IMR-90 (cell line): ENCODE measurements around the gene CTDP1. TPM values are rescaled to one million over a fixed set of nuclear protein-coding genes. Genes with fewer than 3 reads are reported as not detected.

Experiments
- ATAC-seq: fragments of 200-7000 bp; cut with Tn5 transposase; 2 replicates; pipeline ENCODE4 v1.9.1; 2020; ENCODE audit warnings: low read depth, mild to moderate bottlenecking, moderate library complexity
- BruUV-seq: library from RNA; stranded (reverse); fragments of 400-500 nt; replicated peaks from 2 replicates; lab custom pipeline; 2021; lab: Mats Ljungman, UMichigan
- CTCF ChIA-PET: fragments of 300-600 bp; formaldehyde crosslinking; extraction: SDS; loops from one replicate; lab custom pipeline; 2021; ENCODE audit warnings: antibody characterized with exemption; lab: Yijun Ruan, JAX
- POLR2A ChIA-PET: fragments of 300-600 bp; sonication (Branson Sonifier 250); formaldehyde crosslinking; loops from one replicate; lab custom pipeline; 2022; ENCODE audit warnings: antibody characterized with exemption; ENCODE audit not compliant: unreplicated experiment; lab: Charles Lee
- DNase-seq: peaks from one replicate; pipeline ENCODE4 v3.0.0; 2013
- H2AFZ ChIP-seq: replicated peaks from 2 replicates; pipeline ENCODE3; 2013; ENCODE audit warnings: low read length, mild to moderate bottlenecking; ENCODE audit not compliant: poor library complexity
- H2AK5ac ChIP-seq: 2 replicates; pipeline ENCODE4 v1.6.1; 2013; ENCODE audit warnings: low read depth, low read length, inconsistent platforms
- H2AK9ac ChIP-seq: replicated peaks from 2 replicates; pipeline ENCODE3; 2013; ENCODE audit warnings: mild to moderate bottlenecking, low read depth, low read length, moderate library complexity; ENCODE audit not compliant: poor library complexity
- H2BK120ac ChIP-seq: 2 replicates; pipeline ENCODE4 v1.6.1; 2013; ENCODE audit warnings: low read depth, low read length, inconsistent platforms
- H2BK15ac ChIP-seq: 3 replicates; pipeline ENCODE4 v1.6.1; 2013; ENCODE audit warnings: low read depth, low read length, inconsistent platforms
- H2BK20ac ChIP-seq: 2 replicates; pipeline ENCODE4 v1.6.1; 2013; ENCODE audit warnings: low read depth, mild to moderate bottlenecking, inconsistent platforms, low read length, moderate library complexity
- H2BK5ac ChIP-seq: 2 replicates; pipeline ENCODE4 v1.6.1; 2013; ENCODE audit warnings: mild to moderate bottlenecking, low read depth, low read length, inconsistent platforms; ENCODE audit not compliant: poor library complexity, severe bottlenecking
- H3K14ac ChIP-seq: replicated peaks from 2 replicates; pipeline ENCODE4 v1.6.1; 2013; ENCODE audit warnings: low read depth, low read length, inconsistent platforms
- H3K18ac ChIP-seq: 2 replicates; pipeline ENCODE4 v1.6.1; 2013; ENCODE audit warnings: low read depth, low read length, control low read depth
- H3K23ac ChIP-seq: 2 replicates; pipeline ENCODE4 v1.6.1; 2013; ENCODE audit warnings: low read depth, low read length, inconsistent platforms
- H3K27ac ChIP-seq: 2 replicates; pipeline ENCODE4 v1.5.1; 2013; ENCODE audit warnings: mild to moderate bottlenecking, control low read depth, low read length; ENCODE audit not compliant: insufficient read depth
- H3K27me3 ChIP-seq: 2 replicates; pipeline ENCODE4 v1.6.1; 2013; ENCODE audit warnings: low read length; ENCODE audit not compliant: control insufficient read depth, insufficient read depth
- H3K36me3 ChIP-seq: 2 replicates; pipeline ENCODE4 v1.6.1; 2013; ENCODE audit warnings: low read length, mixed read lengths; ENCODE audit not compliant: control insufficient read depth, insufficient read depth
- H3K4ac ChIP-seq: 2 replicates; pipeline ENCODE4 v1.6.1; 2013; ENCODE audit warnings: low read depth, low read length, inconsistent platforms
- H3K4me1 ChIP-seq: 2 replicates; pipeline ENCODE4 v1.6.1; 2013; ENCODE audit warnings: low read length, mixed read lengths; ENCODE audit not compliant: control insufficient read depth, insufficient read depth
- H3K4me2 ChIP-seq: 2 replicates; pipeline ENCODE4 v1.6.1; 2013; ENCODE audit warnings: low read depth, mild to moderate bottlenecking, control low read depth, low read length, moderate library complexity
- H3K4me3 ChIP-seq: 2 replicates; pipeline ENCODE4 v1.5.1; 2013; ENCODE audit warnings: low read depth, mild to moderate bottlenecking, control low read depth, low read length, moderate library complexity; ENCODE audit not compliant: insufficient read depth
- H3K56ac ChIP-seq: 2 replicates; pipeline ENCODE4 v1.6.1; 2013; ENCODE audit warnings: low read length, inconsistent platforms; ENCODE audit not compliant: insufficient read depth; ENCODE audit errors: extremely low read depth
- H3K79me1 ChIP-seq, 2 experiments: 2 replicates each; pipeline ENCODE4 v1.6.1; 2013; ENCODE audit warnings: low read length in 2 of 2, inconsistent platforms in 1 of 2, low read depth in 1 of 2
- H3K9ac ChIP-seq: 2 replicates; pipeline ENCODE4 v1.6.1; 2013; ENCODE audit warnings: low read depth, low read length, control low read depth
- H3K9me1 ChIP-seq: 2 replicates; pipeline ENCODE4 v1.6.1; 2013; ENCODE audit warnings: low read length, inconsistent platforms; ENCODE audit not compliant: insufficient read depth
- H3K9me3 ChIP-seq: 2 replicates; pipeline ENCODE4 v1.6.1; 2013; ENCODE audit warnings: low read length; ENCODE audit not compliant: control insufficient read depth, insufficient read depth
- H4K20me1 ChIP-seq: 2 replicates; pipeline ENCODE4 v1.6.1; 2013; ENCODE audit warnings: low read length, inconsistent platforms; ENCODE audit not compliant: insufficient read depth
- H4K5ac ChIP-seq: 2 replicates; pipeline ENCODE4 v1.6.1; 2013; ENCODE audit warnings: mild to moderate bottlenecking, low read depth, low read length, control low read depth
- H4K8ac ChIP-seq, 2 experiments: 2 replicates each; pipeline ENCODE4 v1.6.1; 2013; ENCODE audit warnings: low read depth in 2 of 2, low read length in 2 of 2, control low read depth in 1 of 2, inconsistent platforms in 1 of 2
- H4K91ac ChIP-seq: 2 replicates; pipeline ENCODE4 v1.6.1; 2013; ENCODE audit warnings: low read depth, low read length, inconsistent platforms; ENCODE audit not compliant: insufficient read depth
- CHD1 ChIP-seq: IDR thresholded peaks from 2 replicates; pipeline ENCODE4 v1.6.1; 2012; ENCODE audit warnings: low read depth, low read length, improper control_type of control experiment
- CTCF ChIP-seq: conservative IDR thresholded peaks from 2 replicates; pipeline ENCODE4 v1.5.1; 2012; ENCODE audit warnings: mild to moderate bottlenecking, low read depth, low read length, improper control_type of control experiment
- ELK1 ChIP-seq: fragments of 150-350 bp; IDR thresholded peaks from 2 replicates; pipeline ENCODE4 v1.6.1; 2016; ENCODE audit warnings: low read depth, mild to moderate bottlenecking, low read length, moderate library complexity, borderline replicate concordance
- FOS ChIP-seq: fragments of 150-350 bp; IDR thresholded peaks from 2 replicates; pipeline ENCODE4 v1.6.1; 2016; ENCODE audit warnings: low read depth, low read length
- MAFK ChIP-seq: IDR thresholded peaks from 2 replicates; pipeline ENCODE4 v1.6.1; 2012; ENCODE audit warnings: low read depth, low read length, improper control_type of control experiment
- MAZ ChIP-seq: IDR thresholded peaks from 2 replicates; pipeline ENCODE4 v1.6.1; 2012; ENCODE audit warnings: low read depth, mild to moderate bottlenecking, low read length, improper control_type of control experiment, moderate library complexity, borderline replicate concordance
- MXI1 ChIP-seq: IDR thresholded peaks from 2 replicates; pipeline ENCODE4 v1.6.1; 2012; ENCODE audit warnings: low read depth, mild to moderate bottlenecking, low read length, moderate library complexity, borderline replicate concordance
- NFE2L2 ChIP-seq: fragments of 150-350 bp; IDR thresholded peaks from 2 replicates; pipeline ENCODE4 v1.6.1; 2016; ENCODE audit warnings: low read depth, mild to moderate bottlenecking, low read length
- POLR2A ChIP-seq: IDR thresholded peaks from 2 replicates; pipeline ENCODE4 v1.6.1; 2012; ENCODE audit warnings: mild to moderate bottlenecking, low read depth, low read length
- RAD21 ChIP-seq: IDR thresholded peaks from 2 replicates; pipeline ENCODE4 v1.6.1; 2012; ENCODE audit warnings: low read length, improper control_type of control experiment
- RCOR1 ChIP-seq: IDR thresholded peaks from 2 replicates; pipeline ENCODE4 v1.6.1; 2012; ENCODE audit warnings: mild to moderate bottlenecking, low read length, improper control_type of control experiment; ENCODE audit not compliant: insufficient replicate concordance
- RFX5 ChIP-seq: IDR thresholded peaks from 2 replicates; pipeline ENCODE4 v1.8.0; 2012; ENCODE audit warnings: low read depth, mild to moderate bottlenecking, low read length, moderate library complexity
- SMC3 ChIP-seq: fragments of 150-350 bp; IDR thresholded peaks from 2 replicates; pipeline ENCODE4 v1.6.1; 2016; ENCODE audit warnings: low read depth, mild to moderate bottlenecking, antibody characterized with exemption, low read length, moderate library complexity
- USF2 ChIP-seq: fragments of 150-350 bp; IDR thresholded peaks from 2 replicates; pipeline ENCODE4 v1.6.1; 2017; ENCODE audit warnings: mild to moderate bottlenecking, antibody characterized with exemption, low read length, low read depth
- WGBS, 2 experiments: methylation state at CpG; one replicate each; pipeline versions ENCODE4 v1.1.5 to v1.1.7; 2013; ENCODE audit warnings: missing lambda C conversion rate in 2 of 2; ENCODE audit not compliant: insufficient read length in 1 of 2; ENCODE audit errors: extremely low coverage in 2 of 2; 5-methylcytosine and 5-hydroxymethylcytosine counted together
- dilution Hi-C: fragments of 300-500 bp; cut with HindIII; formaldehyde crosslinking; loops from one replicate; pipeline ENCODE4 v1.14.3; 2018; ENCODE audit warnings: low sequenced_read_pairs; ENCODE audit not compliant: unreplicated experiment
- in situ Hi-C: fragments of 300-500 bp; cut with MboI; formaldehyde crosslinking; loops from 3 replicates; pipeline ENCODE4 v1.14.3; 2019; ENCODE audit warnings: low sequenced_read_pairs, inconsistent platforms, mixed read lengths
- intact Hi-C: fragments of 100-400 bp; cut with micrococcal nuclease; formaldehyde crosslinking; loops from 2 replicates; pipeline ENCODE4 v1.10.0; 2022
- polyA plus RNA-seq, 3 experiments: library from polyadenylated mRNA; depleted of rRNA; stranded (reverse); fragments of >200 nt; gene quantifications; 2 replicates each; pipeline ENCODE4 v1.2.3, GENCODE V29; 2012; ENCODE audit warnings: low replicate concordance in 1 of 3
- total RNA-seq: library from RNA; depleted of rRNA; stranded (reverse); fragments of >200 nt; gene quantifications from 2 replicates; pipeline ENCODE4 v1.2.3, GENCODE V29; 2012

The CTDP1 gene
- total and polyA plus RNA-seq, 2 of the 4 experiments (the other 2 are of a cell fraction) = 13.4 to 17.6 TPM

DNA sequence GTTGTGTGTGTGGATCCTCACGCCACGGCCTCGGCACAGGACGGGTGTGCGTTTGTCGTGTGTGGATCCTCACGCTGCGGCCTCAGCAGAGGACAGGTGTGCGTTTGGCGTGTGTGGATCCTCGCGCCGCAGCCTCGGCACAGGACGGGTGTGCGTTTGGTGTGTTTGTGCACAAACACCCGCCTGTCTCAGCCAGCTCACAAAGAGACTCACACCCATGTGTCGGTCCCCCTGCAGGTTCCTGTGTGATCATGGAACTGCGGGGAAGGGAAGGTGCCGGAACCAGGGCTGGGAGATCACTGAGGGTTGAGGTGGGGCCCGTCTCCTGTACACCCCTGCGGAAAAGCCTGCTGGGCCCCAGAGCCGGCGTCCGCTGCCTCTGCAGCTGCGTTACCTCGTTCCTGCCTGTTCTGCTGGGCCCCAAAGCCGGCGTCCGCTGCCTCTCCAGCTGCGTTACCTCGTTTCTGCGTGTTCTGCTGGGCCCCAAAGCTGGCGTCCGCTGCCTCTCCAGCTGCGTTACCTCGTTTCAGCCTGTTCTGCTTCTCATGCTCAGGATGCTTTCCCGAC, 53.6 kb downstream of the CTDP1 start:
- intact Hi-C loops (no loop called here), in situ Hi-C loops (no loop called here), dilution Hi-C loops (no loop called here)
- no peak overlapping the region for H4K91ac ChIP-seq
- no peak overlapping the region for H4K5ac ChIP-seq
- no peak overlapping the region for H3K18ac ChIP-seq
- no peak overlapping the region for H2AK9ac ChIP-seq
- no peaks in the 10 kb centered on the region for H3K4me1 ChIP-seq
- no peak overlapping the region for H3K56ac ChIP-seq
- no peak overlapping the region for H3K4me2 ChIP-seq
- no peaks in the 10 kb centered on the region for H4K20me1 ChIP-seq
- no peak overlapping the region for H2BK15ac ChIP-seq
- H2BK5ac ChIP-seq = no peak overlapping the region
- H3K9me3 ChIP-seq = peaks cover 41% of the 10 kb centered on the region
- no peak overlapping the region for H3K4me3 ChIP-seq
- 84% methylated on average over 27 of the region's 38 CpGs; no CpG with 5 or more reads in 1 of the 2 experiments for WGBS, 2 experiments
- H3K27ac ChIP-seq = no peak overlapping the region
- DNase-seq = no peak
- H2AK5ac ChIP-seq = no peak overlapping the region
- CTCF ChIA-PET = no interaction called here
- H3K4ac ChIP-seq = no peak overlapping the region
- no peak overlapping the region for H4K8ac ChIP-seq
- H2BK120ac ChIP-seq = no peak overlapping the region
- no peak overlapping the region for H2BK20ac ChIP-seq
- no peak for ATAC-seq
- no TSS peak for BruUV-seq
- POLR2A ChIA-PET = no interaction called here
- H3K14ac ChIP-seq = no peak overlapping the region
- H3K9ac ChIP-seq = no peak overlapping the region
- no peaks in the 10 kb centered on the region for H3K27me3 ChIP-seq
- peaks cover 25 to 29% of the 10 kb centered on the region in 2 experiments for H3K79me1 ChIP-seq
- no peak overlapping the region for H3K23ac ChIP-seq
- H2AFZ ChIP-seq = peak overlapping the region; percentile 67
- H3K9me1 ChIP-seq = no peaks in the 10 kb centered on the region
- TF ChIP-seq RCOR1 (no peak), CHD1 (no peak), MAZ (no peak), MAFK (no peak), POLR2A (no peak), CTCF (no peak), FOS (no peak), NFE2L2 (no peak), MXI1 (no peak), RAD21 (no peak), ELK1 (no peak), USF2 (no peak), SMC3 (no peak), RFX5 (no peak)
- H3K36me3 ChIP-seq = peaks cover 75% of the 10 kb centered on the region
